ENCODE results near the gene TFAP2B. TPM values are rescaled to one million over a fixed set of nuclear protein-coding genes. Genes with fewer than 3 reads are reported as not detected.

The TFAP2B gene
- total RNA-seq, 1 donor from 2014 or later = not detected

- Mint-ChIP-seq H3K9me3 (no peaks in the 10 kb centered on the region), H3K4me3 (no peak overlapping the region), H3K36me3 (ENCODE audit: low read depth) (no peaks in the 10 kb centered on the region), H3K27ac (no peak overlapping the region), H3K27me3 (ENCODE audit: insufficient read depth) (peaks cover 53% of the 10 kb centered on the region), H3K4me1 (ENCODE audit: low read depth) (no peaks in the 10 kb centered on the region)
- intact Hi-C loops (cut with micrococcal nuclease) = no loop called here
- no peak for DNase-seq (ENCODE audit: low spot score)
Measured at GRCh38 chr6:50829049-50829448, 10.4 kb downstream of the TFAP2B start.

- no peak for DNase-seq (ENCODE audit: low spot score)
- no peak overlapping the region for H3K27ac Mint-ChIP-seq
- intact Hi-C loops (cut with micrococcal nuclease) = no loop called here
- H3K4me3 Mint-ChIP-seq = no peak overlapping the region
- H3K4me1 Mint-ChIP-seq (ENCODE audit: low read depth) = no peaks in the 10 kb centered on the region
- H3K27me3 Mint-ChIP-seq (ENCODE audit: insufficient read depth) = peaks cover 47% of the 10 kb centered on the region
- H3K36me3 Mint-ChIP-seq (ENCODE audit: low read depth) = no peaks in the 10 kb centered on the region
- H3K9me3 Mint-ChIP-seq = no peaks in the 10 kb centered on the region
Measured at GRCh38 chr6:50829898-50830444, 11.3 kb downstream of the TFAP2B start.

- intact Hi-C loops (cut with micrococcal nuclease) = no loop called here
- Mint-ChIP-seq H3K27me3 (ENCODE audit: insufficient read depth) (peaks cover 37% of the 10 kb centered on the region), H3K9me3 (no peaks in the 10 kb centered on the region), H3K4me3 (no peak overlapping the region), H3K27ac (no peak overlapping the region), H3K4me1 (ENCODE audit: low read depth) (no peaks in the 10 kb centered on the region), H3K36me3 (ENCODE audit: low read depth) (no peaks in the 10 kb centered on the region)
- no peak for DNase-seq (ENCODE audit: low spot score)
Measured at GRCh38 chr6:50831186-50831585, 12.5 kb downstream of the TFAP2B start.

- intact Hi-C loops (cut with micrococcal nuclease) = no loop called here
- no peak overlapping the region for H3K27ac Mint-ChIP-seq
- no peak overlapping the region for H3K4me3 Mint-ChIP-seq
- H3K27me3 Mint-ChIP-seq (ENCODE audit: insufficient read depth) = peaks cover 40% of the 10 kb centered on the region
- no peaks in the 10 kb centered on the region for H3K9me3 Mint-ChIP-seq
- H3K36me3 Mint-ChIP-seq (ENCODE audit: low read depth) = no peaks in the 10 kb centered on the region
- no peak for DNase-seq (ENCODE audit: low spot score)
- H3K4me1 Mint-ChIP-seq (ENCODE audit: low read depth) = no peaks in the 10 kb centered on the region
Measured at GRCh38 chr6:50832912-50833311, 14.2 kb downstream of the TFAP2B start.

- Mint-ChIP-seq H3K27me3 (ENCODE audit: insufficient read depth) (peaks cover 47% of the 10 kb centered on the region), H3K9me3 (no peaks in the 10 kb centered on the region), H3K4me3 (no peak overlapping the region), H3K27ac (no peak overlapping the region), H3K4me1 (ENCODE audit: low read depth) (no peaks in the 10 kb centered on the region), H3K36me3 (ENCODE audit: low read depth) (no peaks in the 10 kb centered on the region)
- intact Hi-C loops (cut with micrococcal nuclease) = no loop called here
- no peak for DNase-seq (ENCODE audit: low spot score)
Measured at GRCh38 chr6:50834929-50835410, 16.3 kb downstream of the TFAP2B start.

GRCh38 chr6:50836231-50836630 is 17.6 kb downstream of the TFAP2B start:
- DNase-seq (ENCODE audit: low spot score) = no peak
- intact Hi-C loops (cut with micrococcal nuclease) = no loop called here
- Mint-ChIP-seq H3K9me3 (no peaks in the 10 kb centered on the region), H3K4me1 (ENCODE audit: low read depth) (no peaks in the 10 kb centered on the region), H3K27me3 (ENCODE audit: insufficient read depth) (peaks cover 52% of the 10 kb centered on the region), H3K27ac (no peak overlapping the region), H3K36me3 (ENCODE audit: low read depth) (no peaks in the 10 kb centered on the region), H3K4me3 (no peak overlapping the region)

- intact Hi-C loops (cut with micrococcal nuclease) = no loop called here
- H3K27me3 Mint-ChIP-seq (ENCODE audit: insufficient read depth) = peaks cover 64% of the 10 kb centered on the region
- no peaks in the 10 kb centered on the region for H3K9me3 Mint-ChIP-seq
- no peak overlapping the region for H3K27ac Mint-ChIP-seq
- no peaks in the 10 kb centered on the region for H3K4me1 Mint-ChIP-seq (ENCODE audit: low read depth)
- H3K4me3 Mint-ChIP-seq = no peak overlapping the region
- DNase-seq (ENCODE audit: low spot score) = no peak
- H3K36me3 Mint-ChIP-seq (ENCODE audit: low read depth) = no peaks in the 10 kb centered on the region
Measured at GRCh38 chr6:50837589-50838445, 19.1 kb downstream of the TFAP2B start.

GRCh38 chr6:50840112-50840810 is 21.6 kb downstream of the TFAP2B start:
- Mint-ChIP-seq H3K9me3 (no peaks in the 10 kb centered on the region), H3K27me3 (ENCODE audit: insufficient read depth) (peaks cover 77% of the 10 kb centered on the region), H3K36me3 (ENCODE audit: low read depth) (no peaks in the 10 kb centered on the region), H3K4me3 (no peak overlapping the region), H3K27ac (no peak overlapping the region), H3K4me1 (ENCODE audit: low read depth) (no peaks in the 10 kb centered on the region)
- no peak for DNase-seq (ENCODE audit: low spot score)
- intact Hi-C loops (cut with micrococcal nuclease) = no loop called here

GRCh38 chr6:50840811-50841192 is 22.1 kb downstream of the TFAP2B start:
- H3K27me3 Mint-ChIP-seq (ENCODE audit: insufficient read depth) = peaks cover 77% of the 10 kb centered on the region
- intact Hi-C loops (cut with micrococcal nuclease) = no loop called here
- DNase-seq (ENCODE audit: low spot score) = no peak

GRCh38 chr6:50842446-50842845 is 23.8 kb downstream of the TFAP2B start:
- H3K27me3 Mint-ChIP-seq (ENCODE audit: insufficient read depth) = peaks cover 78% of the 10 kb centered on the region
- H3K27ac Mint-ChIP-seq = no peak overlapping the region
- no peaks in the 10 kb centered on the region for H3K4me1 Mint-ChIP-seq (ENCODE audit: low read depth)
- no peak overlapping the region for H3K4me3 Mint-ChIP-seq
- intact Hi-C loops (cut with micrococcal nuclease) = no loop called here
- H3K36me3 Mint-ChIP-seq (ENCODE audit: low read depth) = no peaks in the 10 kb centered on the region
- no peak for DNase-seq (ENCODE audit: low spot score)
- peaks cover 8% of the 10 kb centered on the region for H3K9me3 Mint-ChIP-seq

More at GRCh38 chr6:50840811-50841192, 22.1 kb downstream of the TFAP2B start:
- no peaks in the 10 kb centered on the region for H3K36me3 Mint-ChIP-seq (ENCODE audit: low read depth)
- H3K4me1 Mint-ChIP-seq (ENCODE audit: low read depth) = no peaks in the 10 kb centered on the region
- no peaks in the 10 kb centered on the region for H3K9me3 Mint-ChIP-seq
- H3K27ac Mint-ChIP-seq = no peak overlapping the region
- no peak overlapping the region for H3K4me3 Mint-ChIP-seq

- H3K27ac Mint-ChIP-seq = no peak overlapping the region
- intact Hi-C loops (cut with micrococcal nuclease) = no loop called here
- H3K4me1 Mint-ChIP-seq (ENCODE audit: low read depth) = no peaks in the 10 kb centered on the region
- peaks cover 75% of the 10 kb centered on the region for H3K27me3 Mint-ChIP-seq (ENCODE audit: insufficient read depth)
- peaks cover 2% of the 10 kb centered on the region for H3K36me3 Mint-ChIP-seq (ENCODE audit: low read depth)
- H3K4me3 Mint-ChIP-seq = no peak overlapping the region
- DNase-seq (ENCODE audit: low spot score) = no peak
- H3K9me3 Mint-ChIP-seq = peaks cover 8% of the 10 kb centered on the region
Measured at GRCh38 chr6:50842861-50843384, 24.3 kb downstream of the TFAP2B start.

- DNase-seq (ENCODE audit: low spot score) = no peak
- intact Hi-C loops (cut with micrococcal nuclease) = loop anchor here (2.0 kb wide), 1 partner anchor 123 kb away; no protein-coding TSS in a partner anchor
- Mint-ChIP-seq H3K4me1 (ENCODE audit: low read depth) (no peaks in the 10 kb centered on the region), H3K27me3 (ENCODE audit: insufficient read depth) (peaks cover 74% of the 10 kb centered on the region), H3K27ac (no peak overlapping the region), H3K9me3 (peaks cover 8% of the 10 kb centered on the region), H3K36me3 (ENCODE audit: low read depth) (peaks cover 2% of the 10 kb centered on the region), H3K4me3 (no peak overlapping the region)
Measured at GRCh38 chr6:50843842-50844241, 25.2 kb downstream of the TFAP2B start.
